ENCODE data around the gene GUCY2D.

GRCh38 chr17:8041979-8042378 lies 39.6 kb downstream of the GUCY2D start:
- no peak for TF ChIP-seq POLR2AphosphoS5 (IDR thresholded peaks at IDR 0.05)
- no peak for TF ChIP-seq CTCF (IDR thresholded peaks at IDR 0.05 in 8 of 11, conservative IDR thresholded peaks at IDR 0.05 in 3 of 11)
- no peak for TF ChIP-seq POLR2A (IDR thresholded peaks at IDR 0.05)
